Lung (tissue), 12 donors: Measurements from ENCODE around the gene LGALS13. TPM values are rescaled to one million over a fixed set of nuclear protein-coding genes. Genes with fewer than 3 reads are reported as not detected.

ENCODE experiments used
- ATAC-seq: fragments of 200-7000 bp; cut with Tn5 transposase; one replicate; pipeline ENCODE4 v1.9.1; 2020; ENCODE audit warnings: moderate number of reproducible peaks; ENCODE audit not compliant: insufficient read depth, low FRiP score
- DNase-seq, 3 donors: peaks; one replicate each; pipeline ENCODE4 v3.0.0-alpha.2; 2013 to 2017
- H3K27ac ChIP-seq, 2 donors: one replicate each; pipeline ENCODE4 v1.5.1; 2013; ENCODE audit warnings: mild to moderate bottlenecking in 2 of 2, moderate library complexity in 2 of 2, control low read depth in 1 of 2, inconsistent platforms in 1 of 2, low read depth in 1 of 2, low read length in 1 of 2
- H3K27me3 ChIP-seq, 3 donors: one replicate each; pipeline ENCODE4 v1.5.1; 2013; ENCODE audit warnings: low read length in 2 of 3; ENCODE audit not compliant: control insufficient read depth in 3 of 3, insufficient read depth in 3 of 3
- H3K36me3 ChIP-seq, 4 donors: one replicate each; pipeline ENCODE4 v1.5.1; 2013; ENCODE audit warnings: low read length in 4 of 4, mild to moderate bottlenecking in 1 of 4, moderate library complexity in 1 of 4; ENCODE audit not compliant: control insufficient read depth in 4 of 4, insufficient read depth in 4 of 4
- H3K4me1 ChIP-seq, 5 donors: one replicate each; pipeline ENCODE4 v1.5.1; 2013; ENCODE audit warnings: low read length in 5 of 5, mild to moderate bottlenecking in 2 of 5, moderate library complexity in 1 of 5; ENCODE audit not compliant: control insufficient read depth in 5 of 5, insufficient read depth in 5 of 5
- H3K4me3 ChIP-seq: one replicate; pipeline ENCODE4 v1.5.1; 2013; ENCODE audit warnings: mild to moderate bottlenecking, control low read depth, moderate library complexity
- H3K9ac ChIP-seq, 2 donors: one replicate each; pipeline ENCODE4 v1.5.1; 2013; ENCODE audit warnings: low read length in 2 of 2, control low read depth in 1 of 2; ENCODE audit not compliant: insufficient read depth in 1 of 2
- H3K9me3 ChIP-seq, 4 donors: one replicate each; pipeline ENCODE4 v1.5.1; 2013; ENCODE audit warnings: low read length in 3 of 4, mild to moderate bottlenecking in 1 of 4, moderate library complexity in 1 of 4; ENCODE audit not compliant: control insufficient read depth in 4 of 4, insufficient read depth in 3 of 4
- CTCF ChIP-seq: IDR thresholded peaks from 2 replicates; pipeline ENCODE4 v1.5.1; 2012; ENCODE audit warnings: mild to moderate bottlenecking; ENCODE audit errors: control extremely low read depth, extremely low read depth
- whole genome bisulfite sequencing, 2 donors: extraction: QIAGEN DNeasy Blood & Tissue Kit; methylation state at CpG; one replicate each; pipeline ENCODE4 v1.1.7; 2013; 5-methylcytosine and 5-hydroxymethylcytosine counted together
- polyA plus RNA-seq, 2 donors: library from polyadenylated mRNA; stranded (reverse); fragments of 200-250 nt; gene quantifications; one replicate each; pipeline ENCODE4 v1.2.1, GENCODE V29; 2013
- total RNA-seq, 2 donors: library from RNA; depleted of rRNA in 1 of 2; stranded (reverse); fragments of >200 nt in 1 of 2; gene quantifications; one replicate each; pipeline ENCODE4 v1.2.1, GENCODE V29; 2014 to 2021
- donor health status: control.
- donor health status: control.
- donor health status: Bipolar disorder and iron deficiency.
- donor health status: healthy.
- donor health status: DM: yes; HTN: yes; CAD: no.

LGALS13 gene
- total and polyA plus RNA-seq, 4 donors = not detected

DNA sequence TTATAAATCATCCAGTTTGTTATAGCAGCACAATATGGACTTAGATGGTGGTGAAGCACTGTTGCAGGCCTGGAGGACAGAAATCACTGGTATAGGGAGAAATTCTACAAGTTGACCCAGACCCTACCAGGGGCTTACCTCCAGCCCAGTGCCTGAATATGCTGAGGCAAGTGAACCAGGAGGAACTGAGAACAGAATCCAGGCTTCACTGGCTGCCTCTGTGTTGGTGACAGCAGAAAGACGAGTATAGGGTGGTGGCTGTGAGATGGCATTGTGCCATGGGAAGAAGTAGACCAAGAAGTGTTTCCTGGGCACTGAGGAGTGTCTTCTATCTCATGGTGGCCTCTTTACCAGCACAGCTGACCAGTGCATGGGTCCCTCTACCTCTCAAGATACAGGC lies 46.4 kb upstream of the LGALS13 start:
- Histone ChIP-seq H3K4me1 (peaks cover 0 to 2% (median 0%) of the 10 kb centered on the region in 5 donors), H3K27ac (no peak overlapping the region), H3K9ac (no peak overlapping the region), H3K9me3 (no peaks in the 10 kb centered on the region), H3K27me3 (peaks cover 0 to 11% (median 0%) of the 10 kb centered on the region in 3 donors), H3K4me3 (no peak overlapping the region), H3K36me3 (no peaks in the 10 kb centered on the region)
- DNase-seq = no peak
- no peak for ATAC-seq
- 47 to 50% methylated on average over 1 of the region's 1 CpG for WGBS, 2 donors
- no peak for TF ChIP-seq CTCF

GRCh38 chr19:39557811-39558623 lies 44.3 kb upstream of the LGALS13 start:
- Histone ChIP-seq H3K9me3 (no peaks in the 10 kb centered on the region), H3K27me3 (peaks cover 0 to 7% (median 0%) of the 10 kb centered on the region in 3 donors), H3K4me1 (peaks cover 0 to 2% (median 0%) of the 10 kb centered on the region in 5 donors), H3K27ac (peak overlapping the region in 1 of 2 donors; percentile 58), H3K36me3 (no peaks in the 10 kb centered on the region), H3K4me3 (no peak overlapping the region), H3K9ac (no peak overlapping the region)
- ATAC-seq (no peak), DNase-seq (peak in 2 of 3 donors; percentile 6 to 27)
- WGBS, 2 donors = 62 to 79% methylated on average over 5 of the region's 5 CpGs
- no peak for TF ChIP-seq CTCF

- no peak for TF ChIP-seq CTCF
- H3K27ac ChIP-seq = no peak overlapping the region
- peaks cover 0 to 4% (median 0%) of the 10 kb centered on the region in 3 donors for H3K27me3 ChIP-seq
- 76 to 77% methylated on average over 6 of the region's 6 CpGs for WGBS, 2 donors
- no peaks in the 10 kb centered on the region for H3K36me3 ChIP-seq
- H3K4me3 ChIP-seq = no peak overlapping the region
- ATAC-seq = no peak
- peaks cover 0 to 2% (median 0%) of the 10 kb centered on the region in 5 donors for H3K4me1 ChIP-seq
- DNase-seq = no peak
- no peaks in the 10 kb centered on the region for H3K9me3 ChIP-seq
- H3K9ac ChIP-seq = no peak overlapping the region
Observed at GRCh38 chr19:39558624-39559117, 43.7 kb upstream of the LGALS13 start.
